HFFc6 (cell line): ENCODE measurements around the gene ATPAF2. TPM values are rescaled to one million over a fixed set of nuclear protein-coding genes. Genes with fewer than 3 reads are reported as not detected.

ENCODE experiments used
- DNase-seq: peaks from one replicate; pipeline ENCODE4 v3.0.0-alpha.2; 2018
- H3K27ac Mint-ChIP-seq: 2 replicates; pipeline ENCODE4 v1.8.0; 2020; ENCODE audit warnings: mild to moderate bottlenecking, mixed read lengths
- H3K27me3 Mint-ChIP-seq: 2 replicates; pipeline ENCODE4 v1.8.0; 2021; ENCODE audit warnings: mild to moderate bottlenecking, moderate library complexity, mixed read lengths; ENCODE audit not compliant: insufficient read depth
- H3K36me3 Mint-ChIP-seq: 2 replicates; pipeline ENCODE4 v1.8.0; 2021; ENCODE audit warnings: low read depth, mixed read lengths
- H3K4me1 Mint-ChIP-seq: 2 replicates; pipeline ENCODE4 v1.8.0; 2020; ENCODE audit warnings: low read depth, mixed read lengths
- H3K4me3 Mint-ChIP-seq: 2 replicates; pipeline ENCODE4 v1.8.0; 2020; ENCODE audit warnings: mild to moderate bottlenecking, moderate library complexity, mixed read lengths
- H3K9me3 Mint-ChIP-seq: 2 replicates; pipeline ENCODE4 v1.8.0; 2020; ENCODE audit warnings: mild to moderate bottlenecking, mixed read lengths
- CTCF ChIP-seq: fragments of 200-600 bp; sonication (generic); IDR thresholded peaks from 2 replicates; pipeline ENCODE4 v1.5.0; 2021; ENCODE audit warnings: antibody characterized with exemption, mild to moderate bottlenecking
- total RNA-seq, 6 experiments: library from RNA; stranded (reverse); fragmentation: NEBNext Ultra II Directional; extraction: Animal tissue kit (Norgen Biotek cat#: 25700); gene quantifications; 2 replicates in 1 of 6; 3 replicates in 5 of 6; pipeline ENCODE4 v1.2.3, GENCODE V29; 2021

The ATPAF2 gene
- total RNA-seq, 6 experiments from 2014 or later: 21.5 to 28.4 (median 23.1) TPM

- DNase-seq: peak; percentile 93
- no peak; the same call in 1 of the 2 replicates for TF ChIP-seq CTCF
- H3K36me3 Mint-ChIP-seq: no peaks in the 10 kb centered on the region
- peak overlapping the region; percentile 28 for H3K4me3 Mint-ChIP-seq
- H3K27me3 Mint-ChIP-seq: no peaks in the 10 kb centered on the region
- H3K9me3 Mint-ChIP-seq: no peaks in the 10 kb centered on the region
- H3K27ac Mint-ChIP-seq: peak overlapping the region; percentile 89
- peaks cover 23% of the 10 kb centered on the region for H3K4me1 Mint-ChIP-seq
These were observed 12.8 kb downstream of the ATPAF2 start for GRCh38 chr17:18025945-18026776.

- H3K4me1 Mint-ChIP-seq: peaks cover 23% of the 10 kb centered on the region
- H3K27me3 Mint-ChIP-seq: no peaks in the 10 kb centered on the region
- peak overlapping the region; percentile 89 for H3K27ac Mint-ChIP-seq
- H3K36me3 Mint-ChIP-seq: no peaks in the 10 kb centered on the region
- H3K4me3 Mint-ChIP-seq: peak overlapping the region; percentile 28; the same call in 1 of the 2 replicates
- no peaks in the 10 kb centered on the region for H3K9me3 Mint-ChIP-seq
- DNase-seq: peak; percentile 77
- no peak for TF ChIP-seq CTCF
These were observed 13.6 kb downstream of the ATPAF2 start for GRCh38 chr17:18025241-18025944.

GRCh38 chr17:18021372-18021771, 17.6 kb downstream of the ATPAF2 start:
- TF ChIP-seq CTCF: no peak
- Mint-ChIP-seq H3K9me3 (no peaks in the 10 kb centered on the region), H3K4me3 (no peak overlapping the region), H3K27me3 (peaks cover 2% of the 10 kb centered on the region; the same call in 1 of the 2 replicates), H3K4me1 (peaks cover 22% of the 10 kb centered on the region), H3K36me3 (peaks cover 6% of the 10 kb centered on the region), H3K27ac (no peak overlapping the region)
- no peak for DNase-seq

DNA sequence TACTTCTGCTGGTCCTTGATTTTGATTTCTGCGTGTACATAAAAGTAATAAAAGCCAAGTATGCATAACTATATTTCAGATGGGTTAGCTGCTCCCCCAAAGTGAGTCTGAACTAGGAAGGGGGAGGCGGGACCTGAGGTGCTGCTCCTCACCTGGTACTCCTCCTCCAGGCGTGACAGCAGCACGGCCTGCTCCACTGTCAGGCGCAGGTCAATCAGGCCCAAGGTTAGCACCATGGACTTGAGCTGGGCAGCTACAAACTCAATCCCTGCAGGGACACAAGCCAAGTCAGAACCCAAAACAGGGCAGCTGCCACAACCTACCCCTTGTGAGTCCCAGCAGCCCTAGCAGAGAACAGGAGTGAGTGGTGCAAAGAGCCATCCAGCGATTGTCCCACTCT, 18.0 kb downstream of the ATPAF2 start:
- no peak for TF ChIP-seq CTCF
- no peak overlapping the region for H3K4me3 Mint-ChIP-seq
- no peak for DNase-seq
- peaks cover 2% of the 10 kb centered on the region; the same call in 1 of the 2 replicates for H3K27me3 Mint-ChIP-seq
- peaks cover 6% of the 10 kb centered on the region for H3K36me3 Mint-ChIP-seq
- peaks cover 18% of the 10 kb centered on the region for H3K4me1 Mint-ChIP-seq
- no peaks in the 10 kb centered on the region for H3K9me3 Mint-ChIP-seq
- H3K27ac Mint-ChIP-seq: no peak overlapping the region

DNA sequence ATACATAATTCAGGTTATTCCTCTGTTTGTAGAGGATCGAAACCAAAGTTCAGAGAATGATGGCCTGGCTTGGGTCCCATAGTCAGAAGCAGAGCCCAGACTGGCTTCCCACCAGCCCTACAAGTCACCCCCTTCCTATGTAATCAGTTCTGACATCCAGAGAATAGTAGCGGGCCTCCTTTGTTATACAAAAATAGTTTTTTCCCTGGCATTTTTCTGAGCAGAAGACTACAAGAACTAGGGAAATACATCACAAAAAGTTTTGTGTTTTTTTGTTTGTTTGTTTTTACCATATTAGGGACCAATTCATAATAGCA, 19.2 kb downstream of the ATPAF2 start:
- Mint-ChIP-seq H3K36me3 (peaks cover 6% of the 10 kb centered on the region), H3K4me3 (no peak overlapping the region), H3K27ac (no peak overlapping the region), H3K9me3 (no peaks in the 10 kb centered on the region), H3K27me3 (peaks cover 2% of the 10 kb centered on the region; the same call in 1 of the 2 replicates), H3K4me1 (peaks cover 7% of the 10 kb centered on the region)
- no peak for DNase-seq
- no peak for TF ChIP-seq CTCF
